Myocyte (in vitro differentiated cells): ENCODE data around the gene TNFRSF19. TPM values are rescaled to one million over a fixed set of nuclear protein-coding genes. Genes with fewer than 3 reads are reported as not detected.
A peak's percentile ranks its signal among the peaks of the same experiment; 100 is the strongest.

Experiments
- DNase-seq: peaks from one replicate; pipeline ENCODE4 v3.0.0-alpha.2; 2012; ENCODE audit warnings: low read depth
- total RNA-seq: library from RNA; depleted of rRNA; stranded (reverse); fragments of >200 nt; gene quantifications from 2 replicates; pipeline ENCODE4 v1.2.3, GENCODE V29; 2014

Gene TNFRSF19
- total RNA-seq, 1 donor from 2014 or later = 30.5 TPM

- DNase-seq = no peak
These were observed 110.8 kb downstream of the TNFRSF19 start for GRCh38 chr13:23680845-23681669.

- no peak for DNase-seq
These were observed 112.9 kb downstream of the TNFRSF19 start for GRCh38 chr13:23683084-23683483.

GRCh38 chr13:23684647-23685046 lies 114.4 kb downstream of the TNFRSF19 start:
- no peak for DNase-seq

- no peak for DNase-seq
These were observed 115.2 kb downstream of the TNFRSF19 start for GRCh38 chr13:23685416-23685815.

GRCh38 chr13:23686948-23687347 lies 116.7 kb downstream of the TNFRSF19 start:
- no peak for DNase-seq

- DNase-seq = no peak
These were observed 117.4 kb downstream of the TNFRSF19 start for GRCh38 chr13:23687614-23688013.

- DNase-seq = no peak
These were observed 118.1 kb downstream of the TNFRSF19 start for GRCh38 chr13:23688336-23688735.

GRCh38 chr13:23690668-23691067 lies 120.5 kb downstream of the TNFRSF19 start:
- no peak for DNase-seq

- DNase-seq = no peak
These were observed 122.6 kb downstream of the TNFRSF19 start for GRCh38 chr13:23692816-23693215.

- DNase-seq = no peak
These were observed 125.0 kb downstream of the TNFRSF19 start for GRCh38 chr13:23695196-23695595.

- DNase-seq = no peak
These were observed 125.7 kb downstream of the TNFRSF19 start for GRCh38 chr13:23695711-23696464.

- DNase-seq = no peak
These were observed 126.4 kb downstream of the TNFRSF19 start for GRCh38 chr13:23696610-23697009.

- no peak for DNase-seq
These were observed 127.6 kb downstream of the TNFRSF19 start for GRCh38 chr13:23697772-23698313.

GRCh38 chr13:23699271-23699670 lies 129.1 kb downstream of the TNFRSF19 start:
- no peak for DNase-seq

- no peak for DNase-seq
These were observed 131.0 kb downstream of the TNFRSF19 start for GRCh38 chr13:23701186-23701585.

- DNase-seq = peak; percentile 100
These were observed 131.4 kb downstream of the TNFRSF19 start for GRCh38 chr13:23701636-23702035.

- DNase-seq = no peak
These were observed 133.1 kb downstream of the TNFRSF19 start for GRCh38 chr13:23703246-23703860.

GRCh38 chr13:23705583-23705982 lies 135.4 kb downstream of the TNFRSF19 start:
- DNase-seq = no peak

GRCh38 chr13:23707674-23708073 lies 137.5 kb downstream of the TNFRSF19 start:
- DNase-seq = no peak

- DNase-seq = peak; percentile 88
These were observed 139.3 kb downstream of the TNFRSF19 start for GRCh38 chr13:23709536-23709935.

GRCh38 chr13:23710366-23710765 lies 140.2 kb downstream of the TNFRSF19 start:
- no peak for DNase-seq

- DNase-seq = no peak
These were observed 141.1 kb downstream of the TNFRSF19 start for GRCh38 chr13:23711355-23711754.
